ENCODE results near the gene DRD2. TPM values are rescaled to one million over a fixed set of nuclear protein-coding genes. Genes with fewer than 3 reads are reported as not detected.

Gene DRD2
- total and polyA plus RNA-seq, 10 donors = not detected

GRCh38 chr11:113494021-113494420 lies 18.8 kb upstream of the DRD2 start:
- intact Hi-C loops (cut with DNase I; ENCODE audit: low total_unique reads) = no loop called here
- no peaks in the 10 kb centered on the region for H3K36me3 ChIP-seq

GRCh38 chr11:113493206-113493605 lies 18.0 kb upstream of the DRD2 start:
- Histone ChIP-seq H3K36me3 (no peaks in the 10 kb centered on the region), H3K4me1 (no peaks in the 10 kb centered on the region), H3K27ac (no peak overlapping the region), H3K4me3 (no peak overlapping the region), H3K27me3 (replicated peaks in 1 of 7) (peaks cover 0 to 22% (median 0%) of the 10 kb centered on the region in 7 donors), H3K9me3 (no peaks in the 10 kb centered on the region)
- no peak for DNase-seq
- TF ChIP-seq POLR2A (IDR thresholded peaks at IDR 0.05) (no peak), CTCF (IDR thresholded peaks at IDR 0.05 in 8 of 11, conservative IDR thresholded peaks at IDR 0.05 in 3 of 11) (no peak), POLR2AphosphoS5 (IDR thresholded peaks at IDR 0.05) (no peak)
- intact Hi-C loops (cut with DNase I; ENCODE audit: low total_unique reads) = no loop called here
- 56 to 71% (median 59%) methylated on average over 2 of the region's 2 CpGs for WGBS, 5 donors

More at GRCh38 chr11:113494021-113494420, 18.8 kb upstream of the DRD2 start:
- DNase-seq = no peak
- Histone ChIP-seq H3K27me3 (replicated peaks in 1 of 7) (peaks cover 0 to 22% (median 0%) of the 10 kb centered on the region in 7 donors), H3K4me3 (no peak overlapping the region), H3K27ac (no peak overlapping the region), H3K9me3 (no peaks in the 10 kb centered on the region), H3K4me1 (no peaks in the 10 kb centered on the region)
- no peak for TF ChIP-seq POLR2AphosphoS5 (IDR thresholded peaks at IDR 0.05)
- no peak for TF ChIP-seq POLR2A (IDR thresholded peaks at IDR 0.05)
- TF ChIP-seq CTCF (IDR thresholded peaks at IDR 0.05 in 8 of 11, conservative IDR thresholded peaks at IDR 0.05 in 3 of 11) = no peak
- WGBS, 5 donors = 61 to 91% (median 82%) methylated on average over 6 of the region's 6 CpGs

GRCh38 chr11:113488931-113489351 lies 13.7 kb upstream of the DRD2 start:
- H3K4me3 ChIP-seq = no peak overlapping the region

GRCh38 chr11:113487622-113488021 lies 12.4 kb upstream of the DRD2 start:
- no peaks in the 10 kb centered on the region for H3K9me3 ChIP-seq
- no peak for DNase-seq
- no peak overlapping the region for H3K4me3 ChIP-seq
- no peaks in the 10 kb centered on the region for H3K36me3 ChIP-seq
- TF ChIP-seq POLR2AphosphoS5 (IDR thresholded peaks at IDR 0.05) (no peak), CTCF (IDR thresholded peaks at IDR 0.05 in 8 of 11, conservative IDR thresholded peaks at IDR 0.05 in 3 of 11) (no peak), POLR2A (IDR thresholded peaks at IDR 0.05) (no peak)
- H3K27me3 ChIP-seq (replicated peaks in 1 of 7) = peaks cover 0 to 11% (median 0%) of the 10 kb centered on the region in 7 donors
- intact Hi-C loops (cut with DNase I; ENCODE audit: low total_unique reads) = no loop called here
- 80 to 86% (median 81%) methylated on average over 4 of the region's 4 CpGs for WGBS, 5 donors
- no peaks in the 10 kb centered on the region for H3K4me1 ChIP-seq
- no peak overlapping the region for H3K27ac ChIP-seq

More at GRCh38 chr11:113488931-113489351, 13.7 kb upstream of the DRD2 start:
- no peak for TF ChIP-seq POLR2AphosphoS5 (IDR thresholded peaks at IDR 0.05)
- no peak for TF ChIP-seq POLR2A (IDR thresholded peaks at IDR 0.05)
- TF ChIP-seq CTCF (IDR thresholded peaks at IDR 0.05 in 8 of 11, conservative IDR thresholded peaks at IDR 0.05 in 3 of 11) = no peak
- H3K27me3 ChIP-seq (replicated peaks in 1 of 7) = peaks cover 0 to under 1% (median 0%) of the 10 kb centered on the region in 7 donors
- no peaks in the 10 kb centered on the region for H3K36me3 ChIP-seq
- H3K9me3 ChIP-seq = no peaks in the 10 kb centered on the region
- no peak overlapping the region for H3K27ac ChIP-seq
- intact Hi-C loops (cut with DNase I; ENCODE audit: low total_unique reads) = no loop called here
- H3K4me1 ChIP-seq = no peaks in the 10 kb centered on the region
- DNase-seq = no peak

Measured in spleen (tissue), 11 donors.